ENCODE results near the gene ENO1.
"Not testable (repeated sequence)": the region's sequence is repeated elsewhere in the genome, so short reads cannot be mapped to it uniquely, and the experiment has no call there.

The ENO1 gene

GRCh38 chr1:8878448-8878697 lies at the start of gene ENO1:
Gene ENO1 (minus strand): TSS chr1:8878686. CDS start chr1:8874908, 3,778 bp downstream.
- DNase-seq (ENCODE audit: low read depth in 2 of 3, low spot score in 2 of 3): no peak

- DNase-seq (ENCODE audit: low read depth in 2 of 3, low spot score in 2 of 3): no peak
Observed at GRCh38 chr1:8926707-8927694, 48.5 kb upstream of the ENO1 start.

GRCh38 chr1:8925960-8926359 lies 47.5 kb upstream of the ENO1 start:
- DNase-seq (ENCODE audit: low read depth in 2 of 3, low spot score in 2 of 3): no peak

GRCh38 chr1:8925406-8925805 lies 46.9 kb upstream of the ENO1 start:
- DNase-seq (ENCODE audit: low read depth in 2 of 3, low spot score in 2 of 3): no peak

- no peak for DNase-seq (ENCODE audit: low read depth in 2 of 3, low spot score in 2 of 3)
Observed at GRCh38 chr1:8922962-8923361, 44.5 kb upstream of the ENO1 start.

GRCh38 chr1:8917536-8917935 lies 39.0 kb upstream of the ENO1 start:
- not testable (repeated sequence) for DNase-seq (ENCODE audit: low read depth in 2 of 3, low spot score in 2 of 3)

- no peak for DNase-seq (ENCODE audit: low read depth in 2 of 3, low spot score in 2 of 3)
Observed at GRCh38 chr1:8915446-8915845, 37.0 kb upstream of the ENO1 start.

- DNase-seq (ENCODE audit: low read depth in 2 of 3, low spot score in 2 of 3): no peak
Observed at GRCh38 chr1:8914466-8914865, 36.0 kb upstream of the ENO1 start.

GRCh38 chr1:8913457-8913856 lies 35.0 kb upstream of the ENO1 start:
- DNase-seq (ENCODE audit: low read depth in 2 of 3, low spot score in 2 of 3): no peak

GRCh38 chr1:8911416-8912309 lies 33.2 kb upstream of the ENO1 start:
- no peak for DNase-seq (ENCODE audit: low read depth in 2 of 3, low spot score in 2 of 3)

GRCh38 chr1:8910914-8911313 lies 32.4 kb upstream of the ENO1 start:
- no peak for DNase-seq (ENCODE audit: low read depth in 2 of 3, low spot score in 2 of 3)

- DNase-seq (ENCODE audit: low read depth in 2 of 3, low spot score in 2 of 3): no peak
Observed at GRCh38 chr1:8910331-8910730, 31.8 kb upstream of the ENO1 start.

- DNase-seq (ENCODE audit: low read depth in 2 of 3, low spot score in 2 of 3): no peak
Observed at GRCh38 chr1:8908388-8909151, 30.1 kb upstream of the ENO1 start.

- DNase-seq (ENCODE audit: low read depth in 2 of 3, low spot score in 2 of 3): no peak
Observed at GRCh38 chr1:8905582-8906191, 27.2 kb upstream of the ENO1 start.

- no peak for DNase-seq (ENCODE audit: low read depth in 2 of 3, low spot score in 2 of 3)
Observed at GRCh38 chr1:8903908-8904650, 25.6 kb upstream of the ENO1 start.

GRCh38 chr1:8903410-8903809 lies 24.9 kb upstream of the ENO1 start:
- no peak for DNase-seq (ENCODE audit: low read depth in 2 of 3, low spot score in 2 of 3)

GRCh38 chr1:8902765-8903164 lies 24.3 kb upstream of the ENO1 start:
- no peak for DNase-seq (ENCODE audit: low read depth in 2 of 3, low spot score in 2 of 3)

- DNase-seq (ENCODE audit: low read depth in 2 of 3, low spot score in 2 of 3): not testable (repeated sequence)
Observed at GRCh38 chr1:8900684-8901083, 22.2 kb upstream of the ENO1 start.

- no peak for DNase-seq (ENCODE audit: low read depth in 2 of 3, low spot score in 2 of 3)
Observed at GRCh38 chr1:8899046-8899445, 20.6 kb upstream of the ENO1 start.

GRCh38 chr1:8898418-8898817 lies 19.9 kb upstream of the ENO1 start:
- not testable (repeated sequence) for DNase-seq (ENCODE audit: low read depth in 2 of 3, low spot score in 2 of 3)
